Loucy (cell line): ENCODE data around the gene TRPM2.

Experiments used
- EZH2phosphoT487 ChIP-seq: fragments of 200-600 bp; IDR thresholded peaks from 2 replicates; pipeline ENCODE4 v1.6.1; 2018; ENCODE audit warnings: antibody characterized with exemption, mild to moderate bottlenecking, moderate library complexity, borderline replicate concordance
- TF ChIP-seq, protein P1 (sequence below): fragments of 200-600 bp; sonication (generic); conservative IDR thresholded peaks from 2 replicates; pipeline ENCODE4 v1.5.1; 2014; ENCODE audit warnings: mild to moderate bottlenecking, antibody characterized with exemption, low read length

DNA sequence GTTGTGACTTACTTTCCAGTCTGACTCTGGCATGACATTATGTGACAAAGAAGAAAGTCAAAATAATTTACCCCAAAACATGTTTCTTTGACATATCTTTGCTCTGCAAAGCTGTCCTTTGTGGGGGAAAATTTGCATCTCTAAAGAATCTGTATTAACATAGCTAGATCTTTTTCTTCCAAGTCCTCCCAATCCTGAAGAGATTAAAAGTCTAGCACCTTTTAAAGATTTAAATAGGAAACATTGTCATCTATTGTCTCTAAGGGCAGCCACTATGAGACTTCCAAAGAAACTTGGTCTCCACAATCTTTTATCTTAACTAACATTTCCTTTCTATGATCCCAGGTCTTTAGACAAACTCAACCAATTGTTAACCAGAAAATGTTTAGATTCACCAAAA, 117.9 kb downstream of the TRPM2 start:
- TF ChIP-seq, protein P1, sequence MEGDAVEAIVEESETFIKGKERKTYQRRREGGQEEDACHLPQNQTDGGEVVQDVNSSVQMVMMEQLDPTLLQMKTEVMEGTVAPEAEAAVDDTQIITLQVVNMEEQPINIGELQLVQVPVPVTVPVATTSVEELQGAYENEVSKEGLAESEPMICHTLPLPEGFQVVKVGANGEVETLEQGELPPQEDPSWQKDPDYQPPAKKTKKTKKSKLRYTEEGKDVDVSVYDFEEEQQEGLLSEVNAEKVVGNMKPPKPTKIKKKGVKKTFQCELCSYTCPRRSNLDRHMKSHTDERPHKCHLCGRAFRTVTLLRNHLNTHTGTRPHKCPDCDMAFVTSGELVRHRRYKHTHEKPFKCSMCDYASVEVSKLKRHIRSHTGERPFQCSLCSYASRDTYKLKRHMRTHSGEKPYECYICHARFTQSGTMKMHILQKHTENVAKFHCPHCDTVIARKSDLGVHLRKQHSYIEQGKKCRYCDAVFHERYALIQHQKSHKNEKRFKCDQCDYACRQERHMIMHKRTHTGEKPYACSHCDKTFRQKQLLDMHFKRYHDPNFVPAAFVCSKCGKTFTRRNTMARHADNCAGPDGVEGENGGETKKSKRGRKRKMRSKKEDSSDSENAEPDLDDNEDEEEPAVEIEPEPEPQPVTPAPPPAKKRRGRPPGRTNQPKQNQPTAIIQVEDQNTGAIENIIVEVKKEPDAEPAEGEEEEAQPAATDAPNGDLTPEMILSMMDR, result no peak
- no peak for TF ChIP-seq EZH2phosphoT487
